ENCODE results near the gene CNGB1. TPM values are rescaled to one million over a fixed set of nuclear protein-coding genes. Genes with fewer than 3 reads are reported as not detected.

The CNGB1 gene
- total RNA-seq, 4 donors from 2014 or later, result not detected

DNA sequence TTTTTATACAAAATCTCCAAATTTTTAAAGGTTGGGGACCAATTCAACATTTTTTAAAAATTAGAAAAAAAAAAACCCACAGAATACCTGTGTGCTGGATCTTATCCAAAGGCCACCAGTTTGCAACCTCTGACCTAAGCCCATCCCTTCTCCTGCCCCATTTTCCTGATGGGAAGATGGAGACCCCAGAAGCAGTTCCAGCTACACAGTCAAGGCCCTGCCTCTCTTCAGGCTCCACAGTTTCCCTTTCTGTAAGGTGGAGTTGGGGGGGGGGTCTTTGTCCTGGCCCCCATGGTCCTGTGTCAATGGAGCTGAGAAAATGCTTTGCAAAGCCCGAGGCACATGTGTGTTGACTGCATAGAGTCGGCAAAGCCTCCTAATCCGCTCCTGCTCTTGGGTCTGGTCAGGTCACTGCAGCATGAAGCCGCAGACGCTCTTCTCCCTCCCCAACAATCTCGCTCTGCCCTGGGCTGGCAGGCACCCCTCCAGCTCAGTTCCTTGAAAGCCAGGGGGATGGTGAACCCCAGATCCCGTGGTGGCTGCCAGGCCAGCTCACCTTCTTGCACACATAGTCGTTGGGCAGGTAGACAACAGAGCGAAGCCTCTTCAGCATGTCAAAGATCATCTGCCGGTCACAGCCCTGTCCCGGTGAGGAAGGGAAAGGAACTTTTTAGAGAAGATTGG lies 70.0 kb downstream of the CNGB1 start:
- TF ChIP-seq, protein P1, sequence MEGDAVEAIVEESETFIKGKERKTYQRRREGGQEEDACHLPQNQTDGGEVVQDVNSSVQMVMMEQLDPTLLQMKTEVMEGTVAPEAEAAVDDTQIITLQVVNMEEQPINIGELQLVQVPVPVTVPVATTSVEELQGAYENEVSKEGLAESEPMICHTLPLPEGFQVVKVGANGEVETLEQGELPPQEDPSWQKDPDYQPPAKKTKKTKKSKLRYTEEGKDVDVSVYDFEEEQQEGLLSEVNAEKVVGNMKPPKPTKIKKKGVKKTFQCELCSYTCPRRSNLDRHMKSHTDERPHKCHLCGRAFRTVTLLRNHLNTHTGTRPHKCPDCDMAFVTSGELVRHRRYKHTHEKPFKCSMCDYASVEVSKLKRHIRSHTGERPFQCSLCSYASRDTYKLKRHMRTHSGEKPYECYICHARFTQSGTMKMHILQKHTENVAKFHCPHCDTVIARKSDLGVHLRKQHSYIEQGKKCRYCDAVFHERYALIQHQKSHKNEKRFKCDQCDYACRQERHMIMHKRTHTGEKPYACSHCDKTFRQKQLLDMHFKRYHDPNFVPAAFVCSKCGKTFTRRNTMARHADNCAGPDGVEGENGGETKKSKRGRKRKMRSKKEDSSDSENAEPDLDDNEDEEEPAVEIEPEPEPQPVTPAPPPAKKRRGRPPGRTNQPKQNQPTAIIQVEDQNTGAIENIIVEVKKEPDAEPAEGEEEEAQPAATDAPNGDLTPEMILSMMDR (IDR thresholded peaks at IDR 0.05; ENCODE audit: low read depth), result no peak

DNA sequence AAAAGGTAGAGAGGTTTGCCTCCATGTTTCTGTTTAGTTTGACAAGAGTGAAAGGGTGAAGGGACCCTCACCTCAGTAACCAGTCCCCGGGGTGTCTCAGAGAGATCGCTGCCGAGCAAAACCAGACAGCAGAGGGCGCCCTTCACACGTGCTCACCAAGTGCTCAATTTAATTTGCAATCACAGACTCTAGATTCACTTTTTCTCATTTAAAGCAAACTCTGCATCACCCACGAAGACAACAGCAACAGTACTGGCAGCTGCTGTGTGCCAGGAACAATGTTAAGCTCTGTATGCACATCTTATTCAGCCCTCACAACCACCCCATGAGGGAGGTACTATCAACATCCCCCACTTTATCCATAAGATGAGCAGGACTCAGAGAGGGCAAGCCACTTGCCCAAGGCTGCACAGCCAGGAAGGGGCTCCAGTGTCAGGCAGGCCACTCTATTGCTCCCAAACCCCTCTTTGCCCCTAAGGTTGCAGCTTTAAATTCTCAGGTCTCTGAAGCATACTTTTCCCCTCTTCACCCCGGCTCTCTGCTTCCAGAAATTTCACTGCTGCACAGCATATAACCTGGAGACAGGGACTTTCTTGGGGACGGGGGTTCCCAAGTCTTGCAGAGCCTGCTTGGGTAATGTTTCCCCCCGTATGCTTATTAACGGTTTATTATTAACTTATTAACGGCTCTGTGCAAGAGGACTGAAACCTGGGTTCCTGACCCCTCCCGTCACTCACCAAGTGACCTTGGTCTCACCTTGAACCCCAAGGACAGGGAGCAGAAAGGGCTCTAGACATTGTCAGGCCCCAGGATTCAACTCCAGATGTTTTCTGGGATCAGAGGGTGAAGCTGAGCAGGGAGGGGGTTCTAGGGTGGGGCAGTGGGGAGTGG lies 70.9 kb downstream of the CNGB1 start:
- TF ChIP-seq, protein P1 (IDR thresholded peaks at IDR 0.05; ENCODE audit: low read depth), result no peak

DNA sequence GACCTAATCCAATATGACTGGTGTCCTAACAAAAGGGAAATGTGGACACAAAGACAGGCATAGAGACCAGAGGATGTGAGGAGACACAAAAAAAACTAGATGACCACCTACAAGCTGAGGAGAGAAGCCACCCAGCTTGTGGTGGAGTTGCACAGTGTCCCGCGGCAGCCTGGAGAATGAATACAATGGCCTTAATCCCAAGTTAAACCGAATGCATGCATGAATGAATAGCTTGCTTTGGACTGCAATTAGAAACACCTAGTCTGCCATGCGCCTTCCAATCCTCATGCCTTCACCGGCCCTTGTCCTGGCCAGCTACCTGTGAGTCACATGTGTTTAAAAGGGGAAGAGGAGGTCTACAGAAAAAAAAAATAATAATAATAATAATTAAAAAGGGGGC lies 72.0 kb downstream of the CNGB1 start:
- TF ChIP-seq, protein P1 (IDR thresholded peaks at IDR 0.05; ENCODE audit: low read depth), result no peak

DNA sequence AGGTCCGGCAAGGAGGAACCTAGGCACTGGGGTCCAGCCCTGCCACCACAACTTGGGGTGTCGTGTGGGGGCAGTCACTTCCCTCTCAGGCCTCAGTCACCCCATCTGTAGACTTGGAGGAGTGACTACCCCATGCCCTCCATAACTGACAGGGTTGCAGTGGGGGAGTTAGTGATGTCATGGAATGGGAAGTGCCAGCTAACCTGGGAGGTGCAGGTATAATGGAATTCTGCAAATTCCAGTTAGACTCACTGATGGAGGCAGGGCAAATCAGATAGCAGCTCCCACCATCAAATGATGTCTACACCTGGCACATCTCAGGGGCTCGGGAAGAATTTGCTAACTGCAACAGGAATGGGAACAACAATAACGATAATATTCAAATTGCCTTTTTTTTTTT lies 72.9 kb downstream of the CNGB1 start:
- TF ChIP-seq, protein P1 (IDR thresholded peaks at IDR 0.05; ENCODE audit: low read depth), result no peak

DNA sequence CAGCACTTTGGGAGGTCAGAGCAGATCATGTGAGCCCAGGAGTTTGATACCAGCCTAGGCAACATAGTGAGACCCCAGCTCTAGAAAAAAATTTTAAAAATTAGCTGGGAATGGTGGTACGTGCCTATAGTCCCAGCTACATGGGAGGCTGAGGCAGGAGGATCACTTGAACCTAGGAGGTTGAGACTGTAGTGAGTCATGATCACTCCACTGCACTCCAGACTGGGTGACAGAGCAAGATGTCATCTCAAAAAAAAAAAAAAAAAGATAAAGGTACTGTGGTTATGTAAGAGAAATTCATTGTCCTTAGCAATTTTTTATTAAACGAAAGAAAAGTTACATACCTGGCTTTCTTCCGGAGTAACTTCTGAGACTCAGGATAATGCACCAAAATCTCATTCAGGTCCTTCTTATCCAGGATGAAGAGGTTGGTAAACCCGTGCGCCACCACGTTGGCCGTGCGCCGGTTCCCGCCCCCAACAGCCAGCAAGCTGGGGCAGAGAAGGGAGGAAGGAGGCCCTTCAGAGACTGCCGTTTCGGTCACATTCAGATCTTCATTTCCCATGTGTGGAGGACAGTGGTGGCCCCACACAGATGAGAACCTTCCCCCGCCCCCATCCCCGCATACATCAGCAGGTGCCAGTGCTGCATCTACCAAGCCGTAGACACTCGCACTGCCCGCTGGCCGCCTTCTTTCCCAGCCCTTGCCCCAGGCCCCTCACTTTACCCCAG lies 73.7 kb downstream of the CNGB1 start:
- TF ChIP-seq, protein P1 (IDR thresholded peaks at IDR 0.05; ENCODE audit: low read depth), result no peak

DNA sequence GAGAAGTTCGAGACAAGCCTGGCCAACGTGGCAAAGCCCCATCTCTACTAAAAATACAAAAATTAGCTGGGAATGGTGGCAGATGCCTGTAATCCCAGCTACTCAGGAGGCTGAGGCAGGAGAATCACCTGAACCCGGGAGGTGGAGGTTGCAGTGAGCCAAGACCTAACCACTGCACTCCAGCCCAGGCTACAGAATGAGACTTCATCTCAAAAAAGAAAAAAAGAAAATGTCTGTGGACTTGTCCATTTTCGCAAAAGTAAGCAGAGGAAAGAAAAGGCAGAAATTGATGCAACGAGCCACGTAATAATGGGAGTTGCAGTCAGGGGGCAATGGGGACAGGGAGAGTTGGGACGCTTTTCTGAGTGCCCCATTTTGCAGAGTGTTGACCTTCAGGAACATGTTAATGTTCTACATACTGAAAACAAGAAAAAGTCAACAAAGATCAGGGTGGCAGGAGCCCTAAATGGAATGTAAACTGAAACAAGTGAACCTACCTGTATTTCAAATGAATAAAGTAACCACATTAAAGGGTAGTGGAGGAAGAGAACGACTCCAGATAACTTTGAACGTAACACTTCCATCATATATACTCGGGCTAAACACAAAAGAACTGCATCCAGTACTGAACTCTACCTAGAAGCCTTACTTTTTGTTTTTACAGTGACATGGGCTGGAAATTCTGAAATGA lies 76.4 kb downstream of the CNGB1 start:
- TF ChIP-seq, protein P1 (IDR thresholded peaks at IDR 0.05; ENCODE audit: low read depth), result no peak
